ENCODE data around the gene ITGB1BP2.
"Not testable (repeated sequence)": the region's sequence is repeated elsewhere in the genome, so short reads cannot be mapped to it uniquely, and the experiment has no call there.

The ITGB1BP2 gene

GRCh38 chrX:71256856-71257255 is 44.7 kb upstream of the ITGB1BP2 start:
- no peak overlapping the region for H3K27ac ChIP-seq
- no peak for DNase-seq (ENCODE audit: low spot score)
- ChIA-PET POLR2A (ENCODE audit: low non-redundant PET) (no interaction called here), CTCF (no interaction called here)
- TF ChIP-seq CTCF (conservative IDR thresholded peaks at IDR 0.05; ENCODE audit: low read depth), result no peak

GRCh38 chrX:71268624-71269023 is 32.9 kb upstream of the ITGB1BP2 start:
- CTCF ChIA-PET; POLR2A ChIA-PET (ENCODE audit: low non-redundant PET): not testable (repeated sequence)

GRCh38 chrX:71269801-71270395 is 31.7 kb upstream of the ITGB1BP2 start:
- no peak for DNase-seq (ENCODE audit: low spot score)
- CTCF ChIA-PET, result no interaction called here
- POLR2A ChIA-PET (ENCODE audit: low non-redundant PET), result no interaction called here
- TF ChIP-seq CTCF (conservative IDR thresholded peaks at IDR 0.05; ENCODE audit: low read depth), result no peak
- H3K27ac ChIP-seq, result no peak overlapping the region

More at GRCh38 chrX:71268624-71269023, 32.9 kb upstream of the ITGB1BP2 start:
- not testable (repeated sequence) for H3K27ac ChIP-seq; DNase-seq (ENCODE audit: low spot score)

- DNase-seq (ENCODE audit: low spot score); POLR2A ChIA-PET (ENCODE audit: low non-redundant PET); H3K27ac ChIP-seq; CTCF ChIA-PET: not testable (repeated sequence)
Measured at GRCh38 chrX:71272313-71272712, 29.2 kb upstream of the ITGB1BP2 start.

- H3K27ac ChIP-seq; DNase-seq (ENCODE audit: low spot score); POLR2A ChIA-PET (ENCODE audit: low non-redundant PET): not testable (repeated sequence)
- CTCF ChIA-PET, result interaction anchor here (0.6 to 0.7 kb wide), 2 partner anchors 61 to 93 kb away, joined by 5 to 8 read pairs; no protein-coding TSS in a partner anchor
Measured at GRCh38 chrX:71281300-71281699, 20.2 kb upstream of the ITGB1BP2 start.

- ChIA-PET CTCF (no interaction called here), POLR2A (ENCODE audit: low non-redundant PET) (interaction anchor here (0.9 kb wide), 1 partner anchor 28 kb away, joined by 6 read pairs; no protein-coding TSS in a partner anchor)
- DNase-seq (ENCODE audit: low spot score), result peak; percentile 31
- TF ChIP-seq CTCF (conservative IDR thresholded peaks at IDR 0.05; ENCODE audit: low read depth), result no peak
- peak overlapping the region; percentile 87 for H3K27ac ChIP-seq
Measured at GRCh38 chrX:71282514-71283402, 18.8 kb upstream of the ITGB1BP2 start.

- ChIA-PET CTCF (interaction anchor here (0.6 kb wide), 1 partner anchor 608 kb away, joined by 4 read pairs; no protein-coding TSS in a partner anchor), POLR2A (ENCODE audit: low non-redundant PET) (interaction anchor here (0.9 kb wide), 1 partner anchor 29 kb away, joined by 6 read pairs; no protein-coding TSS in a partner anchor)
- 0 out of 2 replicates have a peak, but pooled peaks have one; percentile 15 for TF ChIP-seq CTCF (conservative IDR thresholded peaks at IDR 0.05; ENCODE audit: low read depth)
- peak within 1 kb of the TSS; percentile 87 for H3K27ac ChIP-seq
- peak; percentile 95 for DNase-seq (ENCODE audit: low spot score)
Measured at GRCh38 chrX:71283403-71284143, 18.0 kb upstream of the ITGB1BP2 start, which contains the start of gene NONO. Gene NONO (plus strand): TSS chrX:71283635. CDS start chrX:71290638, 7,003 bp downstream.
